Activated CD4-positive, alpha-beta T cell treated with anti-CD3 and anti-CD28 coated beads for 4 hours (primary cell): ENCODE measurements around the gene STX8.
"Not testable (repeated sequence)": the region's sequence is repeated elsewhere in the genome, so short reads cannot be mapped to it uniquely, and the experiment has no call there.

Experiments
- DNase-seq, 2 donors: peaks; one replicate each; pipeline ENCODE4 v3.0.0-alpha.2; 2020

The STX8 gene

GRCh38 chr17:9498490-9498889 is 77.1 kb downstream of the STX8 start:
- DNase-seq = no peak

GRCh38 chr17:9488556-9488955 is 87.1 kb downstream of the STX8 start:
- DNase-seq = no peak

- DNase-seq = no peak
Measured at GRCh38 chr17:9487406-9487805, 88.2 kb downstream of the STX8 start.

- DNase-seq = no peak
Measured at GRCh38 chr17:9484789-9485188, 90.8 kb downstream of the STX8 start.

DNA sequence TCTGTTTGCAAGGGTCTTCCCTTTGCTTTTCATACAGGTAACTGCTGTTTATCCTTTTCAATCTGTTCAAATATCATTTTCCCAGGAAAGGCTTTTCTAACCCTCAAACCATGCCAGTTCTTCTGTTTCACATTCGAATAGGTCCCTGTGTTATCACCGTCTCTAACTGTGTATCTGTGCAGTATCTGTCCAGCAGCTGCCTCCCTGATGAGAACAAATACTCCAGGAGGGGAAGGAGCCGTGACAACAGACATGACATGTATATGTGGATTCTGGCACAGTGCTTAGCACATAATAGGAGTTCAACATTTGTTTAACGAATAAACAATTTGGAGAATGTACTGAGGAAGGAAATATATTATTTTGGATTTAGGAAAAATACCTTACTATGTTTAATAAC is 95.7 kb downstream of the STX8 start:
- no peak for DNase-seq

GRCh38 chr17:9478889-9479288 is 96.7 kb downstream of the STX8 start:
- DNase-seq = no peak

- DNase-seq = no peak
Measured at GRCh38 chr17:9475101-9475658, 100.4 kb downstream of the STX8 start.

DNA sequence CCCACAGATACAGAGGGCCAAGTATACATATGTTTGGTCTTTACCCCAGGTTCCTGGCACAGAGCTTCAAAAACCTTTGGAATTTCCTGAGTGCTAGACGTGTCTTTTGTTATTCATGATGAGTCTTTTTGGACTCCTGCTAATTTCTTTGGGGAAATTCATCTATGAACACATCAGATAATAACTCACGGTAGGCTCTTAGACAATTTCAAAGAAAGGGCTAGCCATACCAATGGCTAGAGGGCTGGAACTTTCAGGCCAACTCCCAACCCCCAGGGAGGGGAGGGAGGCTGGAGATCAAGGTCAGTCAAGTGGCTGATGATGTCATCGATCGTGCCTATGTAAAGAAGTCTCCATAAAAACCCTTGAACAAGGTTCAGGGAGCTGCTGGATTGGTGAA is 101.9 kb downstream of the STX8 start:
- DNase-seq = no peak

- DNase-seq = no peak
Measured at GRCh38 chr17:9472541-9472940, 103.1 kb downstream of the STX8 start.

GRCh38 chr17:9472094-9472493 is 103.5 kb downstream of the STX8 start:
- DNase-seq = no peak

DNA sequence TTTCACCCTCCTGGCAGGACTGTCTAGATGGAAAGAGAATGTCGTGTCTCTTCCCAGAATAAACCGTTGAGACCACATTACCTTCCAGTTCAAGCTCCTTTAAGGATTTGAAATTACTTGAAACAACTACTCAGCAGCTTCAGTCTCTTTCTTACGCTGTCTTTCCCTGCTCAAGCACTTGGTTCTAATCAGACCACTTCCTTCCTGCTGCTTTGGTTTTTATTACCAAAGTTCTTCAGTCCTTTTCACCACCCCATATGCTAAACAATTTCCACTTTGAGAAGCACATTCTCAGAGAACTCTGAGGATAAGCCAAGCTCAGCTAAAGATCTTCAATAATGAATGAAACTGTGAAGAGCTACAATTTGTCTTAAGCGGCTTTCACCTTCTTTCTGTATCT is 105.4 kb downstream of the STX8 start:
- no peak for DNase-seq

DNA sequence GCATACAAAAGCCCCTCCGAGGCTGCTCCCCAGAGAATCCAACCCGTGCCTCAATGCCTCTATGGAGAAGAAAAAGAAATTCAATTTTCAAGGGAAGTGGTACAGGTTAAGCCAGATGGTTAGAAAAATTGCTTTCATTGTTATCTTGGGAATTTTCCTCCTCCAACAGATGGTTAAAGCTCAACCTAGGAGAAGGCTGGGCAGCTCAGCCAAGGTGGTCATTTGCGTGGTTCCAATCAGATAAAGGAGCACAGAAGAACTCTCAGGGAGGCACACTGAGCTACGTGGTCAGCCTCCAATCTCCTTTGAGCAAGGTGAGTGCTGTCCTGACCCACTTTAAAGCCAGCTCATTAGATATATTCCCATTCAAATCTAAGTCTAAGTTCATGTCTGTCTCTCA is 106.7 kb downstream of the STX8 start:
- no peak for DNase-seq

GRCh38 chr17:9468532-9468931 is 107.1 kb downstream of the STX8 start:
- no peak for DNase-seq

DNA sequence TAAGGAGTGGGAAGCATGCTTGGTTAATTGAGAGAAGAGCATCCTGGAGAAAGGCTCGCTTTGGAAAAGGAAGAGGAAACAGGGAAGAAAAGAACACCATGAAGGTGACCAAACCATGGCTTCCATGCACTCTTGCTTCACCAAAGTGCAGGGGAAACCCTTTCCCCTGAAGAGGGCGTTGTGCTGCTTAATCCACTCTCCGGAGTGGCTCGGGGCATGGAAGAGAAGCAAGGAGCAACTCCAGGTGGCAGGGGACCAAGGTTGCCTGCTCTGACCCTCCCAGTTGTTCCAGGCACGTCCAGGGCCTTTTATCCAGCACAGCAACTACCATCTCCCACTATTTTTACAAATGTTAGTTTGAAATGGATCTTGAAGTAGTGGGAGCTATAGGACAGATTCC is 108.1 kb downstream of the STX8 start:
- DNase-seq = no peak

DNA sequence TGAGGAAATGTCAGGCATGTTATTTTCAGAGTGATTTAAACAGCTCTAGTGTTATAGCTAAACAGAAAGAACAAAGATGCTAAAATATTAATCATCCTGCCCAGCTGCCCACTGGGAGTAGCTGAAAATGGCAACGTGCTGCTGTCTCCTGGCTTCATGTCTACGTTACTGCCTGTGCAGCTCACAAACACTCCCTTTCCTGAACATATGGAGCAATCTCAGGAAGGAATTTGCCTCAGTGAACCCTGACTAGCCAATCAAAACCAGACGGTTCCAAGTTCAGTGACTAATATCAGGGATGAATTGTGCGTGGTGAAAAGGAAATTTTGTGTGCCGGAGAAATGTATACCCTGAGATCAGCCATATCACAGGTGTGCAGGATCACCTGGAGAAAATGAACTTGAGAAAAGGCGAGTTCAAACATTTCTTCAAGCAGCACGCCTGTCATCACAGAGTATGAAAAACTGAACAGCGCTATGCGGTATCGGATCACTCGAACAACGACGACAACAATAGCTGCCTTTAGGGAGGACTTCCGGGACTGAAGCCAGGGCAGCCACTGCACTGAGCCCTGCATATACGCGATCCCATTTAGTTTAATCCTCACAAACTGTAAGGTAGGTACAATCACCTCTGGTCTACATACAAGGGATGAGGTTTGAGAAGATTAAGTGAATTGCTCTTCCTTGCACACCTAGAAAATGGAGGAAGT is 110.3 kb downstream of the STX8 start:
- DNase-seq = no peak

GRCh38 chr17:9457005-9457404 is 118.6 kb downstream of the STX8 start:
- no peak for DNase-seq

DNA sequence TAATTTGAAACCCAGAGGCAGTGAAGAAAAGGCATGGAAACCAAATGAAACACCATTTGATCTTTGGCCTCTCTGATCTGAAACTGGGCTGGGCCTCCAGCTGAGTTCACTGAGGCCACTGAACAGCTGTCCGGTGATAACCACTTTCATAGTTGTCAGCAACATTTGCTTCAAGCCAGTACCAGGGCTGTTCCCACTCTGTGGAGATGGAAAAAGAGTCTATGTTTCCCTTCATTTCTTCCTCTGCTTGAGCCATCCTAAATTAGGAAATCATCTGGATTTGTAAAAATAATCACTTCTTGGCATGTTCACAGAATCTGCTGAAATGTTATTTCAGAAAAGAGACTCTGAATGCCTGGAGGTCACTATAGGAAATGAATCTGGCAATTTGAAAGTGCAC is 119.3 kb downstream of the STX8 start:
- no peak for DNase-seq

DNA sequence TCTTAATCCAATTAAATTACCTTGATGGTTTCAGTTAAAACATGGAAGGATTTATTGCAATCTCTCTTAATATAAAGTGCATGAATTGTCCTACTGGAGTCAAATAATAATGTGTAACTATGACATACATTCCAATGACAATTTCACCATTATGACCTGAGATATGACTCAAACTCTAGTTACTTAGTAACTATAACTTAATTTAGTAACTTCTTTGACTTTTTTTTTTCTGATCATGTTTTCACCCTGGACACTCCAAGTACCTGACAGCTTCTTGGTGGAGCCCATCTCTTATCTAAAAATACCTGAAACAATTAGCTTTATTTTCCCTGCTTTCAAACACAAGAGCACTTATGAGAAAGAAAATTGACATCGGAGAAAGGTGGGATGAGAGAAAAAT is 123.7 kb downstream of the STX8 start:
- DNase-seq = no peak

DNA sequence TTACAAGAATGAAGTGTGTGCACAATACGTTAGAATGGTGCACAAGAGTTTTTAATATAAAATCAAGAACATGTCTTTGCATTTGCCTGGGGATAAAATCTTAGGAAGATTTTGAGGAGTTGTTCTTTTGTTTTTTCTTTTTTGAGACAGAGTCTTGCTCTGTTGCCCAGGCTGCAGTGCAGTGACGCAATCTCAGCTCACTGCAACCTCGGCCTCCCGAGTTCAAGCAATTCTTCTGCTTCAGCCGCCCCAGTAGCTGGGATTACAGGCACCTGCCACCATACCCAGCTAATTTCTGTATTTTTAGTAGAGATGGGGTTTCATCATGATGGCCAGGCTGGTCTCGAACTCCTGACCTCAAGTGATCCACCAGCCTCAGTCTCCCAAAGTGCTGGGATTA is 128.3 kb downstream of the STX8 start:
- not testable (repeated sequence) for DNase-seq

DNA sequence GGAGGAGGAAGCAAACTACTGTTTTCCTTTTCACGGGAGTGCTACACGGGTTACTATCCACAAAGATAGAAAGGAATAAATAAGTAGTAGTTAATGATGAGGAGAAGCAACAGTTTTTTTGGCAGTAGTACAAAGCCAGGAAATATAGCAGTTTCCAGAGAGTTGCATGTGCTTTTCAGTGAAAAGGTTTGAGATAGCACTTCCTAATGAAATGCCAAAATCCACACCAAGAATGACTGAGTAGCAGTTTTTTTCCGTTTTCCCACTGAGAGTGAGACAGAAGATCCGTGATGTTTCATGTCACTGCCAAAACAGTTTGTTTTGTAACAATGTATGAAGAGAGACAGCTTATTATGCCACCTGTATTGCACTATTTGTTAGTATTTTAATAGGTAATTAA is 129.1 kb downstream of the STX8 start:
- DNase-seq = no peak

DNA sequence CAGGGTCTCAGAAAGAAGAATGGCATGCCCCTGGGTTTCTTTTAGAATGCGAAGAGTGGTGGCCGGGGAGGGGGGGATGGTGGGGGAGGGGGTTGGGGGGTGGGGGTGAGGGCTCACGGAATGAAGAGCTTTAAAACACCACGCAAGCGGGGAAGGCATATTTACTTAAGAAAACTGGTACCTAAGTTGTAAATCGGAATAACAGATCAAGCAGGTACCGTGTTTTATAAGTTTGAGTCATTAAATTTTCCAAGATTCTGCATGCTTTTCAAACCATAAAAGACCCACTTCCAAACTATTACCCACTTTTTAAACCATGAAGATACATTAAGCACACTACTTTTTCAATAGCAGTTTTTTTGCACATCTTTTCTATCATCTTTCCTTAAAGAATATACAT is 130.2 kb downstream of the STX8 start:
- DNase-seq = no peak

DNA sequence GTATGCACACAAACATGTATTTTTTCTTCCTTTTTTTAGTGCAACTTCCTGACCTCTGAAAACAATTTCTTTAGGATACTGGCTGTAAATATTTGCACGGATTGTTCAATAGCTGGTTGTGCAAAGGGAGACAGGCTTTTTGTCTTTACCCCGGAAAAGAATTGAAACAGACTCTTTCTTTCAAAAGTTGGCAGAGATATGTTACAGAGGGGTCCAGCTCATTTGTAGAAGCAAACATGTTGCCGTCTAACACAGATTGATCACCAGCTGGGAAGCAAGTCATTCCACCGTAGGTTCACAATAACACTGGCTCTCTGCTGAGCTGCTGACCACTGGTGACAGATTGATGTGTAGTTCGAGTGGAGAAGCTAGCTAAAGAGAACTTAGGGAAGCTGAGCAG is 130.9 kb downstream of the STX8 start:
- no peak for DNase-seq

- DNase-seq = no peak
Measured at GRCh38 chr17:9443811-9444210, 131.8 kb downstream of the STX8 start.

DNA sequence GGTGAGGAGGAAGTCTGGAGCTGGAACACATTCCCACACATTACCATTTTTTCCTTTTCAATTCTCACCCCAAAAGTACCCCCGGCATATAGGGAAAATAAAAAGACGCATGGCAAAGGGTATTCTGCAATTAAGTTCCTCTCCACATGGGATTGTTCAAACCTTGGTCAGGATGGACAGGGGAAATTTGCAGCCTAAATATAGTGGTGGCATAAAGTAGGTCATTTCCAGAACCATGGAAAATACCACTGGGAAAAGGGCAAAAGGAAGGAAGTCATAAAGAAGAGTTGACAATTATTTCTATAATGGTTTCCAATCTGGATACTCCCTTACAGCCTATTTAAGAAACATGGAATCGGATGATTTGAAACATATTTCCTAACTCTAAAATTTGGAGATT is 135.8 kb downstream of the STX8 start:
- no peak for DNase-seq

- no peak for DNase-seq
Measured at GRCh38 chr17:9436630-9437029, 139.0 kb downstream of the STX8 start.
